NB4 (cell line): ENCODE measurements around the gene MTMR3.

Experiments used
- DNase-seq: peaks from one replicate; pipeline ENCODE4 v3.0.0; 2010; ENCODE audit warnings: low read depth
- H3K4me3 ChIP-seq: one replicate; pipeline ENCODE4 v1.5.1; 2011; ENCODE audit warnings: mild to moderate bottlenecking, low read depth, low read length, moderate library complexity
- CTCF ChIP-seq: IDR thresholded peaks from one replicate; pipeline ENCODE4 v1.5.1; 2012; ENCODE audit warnings: low read depth, low read length
- MAX ChIP-seq: IDR thresholded peaks from 2 replicates; pipeline ENCODE4 v1.6.1; 2011; ENCODE audit warnings: low read depth, low read length
- MYC ChIP-seq: IDR thresholded peaks from 2 replicates; pipeline ENCODE4 v1.6.1; 2011; ENCODE audit warnings: low read depth, low read length
- POLR2A ChIP-seq: IDR thresholded peaks from 2 replicates; pipeline ENCODE4 v1.6.1; 2011; ENCODE audit warnings: mild to moderate bottlenecking; ENCODE audit not compliant: insufficient read length; ENCODE audit errors: extremely low read depth

The MTMR3 gene

GRCh38 chr22:30017375-30018223 lies 134.6 kb downstream of the MTMR3 start:
- DNase-seq: no peak
- H3K4me3 ChIP-seq: no peak overlapping the region
- TF ChIP-seq POLR2A (no peak), MYC (no peak), CTCF (no peak), MAX (no peak)

GRCh38 chr22:30020511-30020910 lies 137.5 kb downstream of the MTMR3 start:
- TF ChIP-seq POLR2A: no peak
- no peak for TF ChIP-seq CTCF
- no peak for TF ChIP-seq MYC
- no peak for TF ChIP-seq MAX
- no peak overlapping the region for H3K4me3 ChIP-seq
- no peak for DNase-seq

- no peak for DNase-seq
- no peak overlapping the region for H3K4me3 ChIP-seq
- TF ChIP-seq MYC (no peak), MAX (no peak), CTCF (no peak), POLR2A (no peak)
Measured at GRCh38 chr22:30021338-30021737, 138.4 kb downstream of the MTMR3 start.

GRCh38 chr22:30021881-30022619 lies 139.1 kb downstream of the MTMR3 start:
- no peak for DNase-seq
- H3K4me3 ChIP-seq: no peak overlapping the region
- TF ChIP-seq CTCF: no peak
- no peak for TF ChIP-seq MAX
- no peak for TF ChIP-seq MYC
- no peak for TF ChIP-seq POLR2A

- no peak overlapping the region for H3K4me3 ChIP-seq
- no peak for DNase-seq
- TF ChIP-seq CTCF: no peak
- TF ChIP-seq MYC: no peak
Measured at GRCh38 chr22:30023099-30023660, 140.2 kb downstream of the MTMR3 start.
